WTC11 (cell line): ENCODE data around the gene ZGLP1. TPM values are rescaled to one million over a fixed set of nuclear protein-coding genes. Genes with fewer than 3 reads are reported as not detected.

ENCODE experiments used
- ATAC-seq: fragments of 200-7000 bp; cut with Tn5 transposase; 2 replicates; pipeline ENCODE4 v1.10.0; 2021; ENCODE audit warnings: mild to moderate bottlenecking, moderate library complexity
- CTCF ChIA-PET: fragments of 300-600 bp; sonication (Branson Sonifier 250); formaldehyde crosslinking; loops from one replicate; lab custom pipeline; 2021; ENCODE audit warnings: antibody characterized with exemption; lab: Charles Lee
- POLR2A ChIA-PET: fragments of 350-600 bp; sonication (Branson Sonifier 250); formaldehyde crosslinking; loops from one replicate; lab custom pipeline; 2021; ENCODE audit warnings: antibody characterized with exemption; lab: Charles Lee
- DNase-seq: peaks from one replicate; pipeline ENCODE4 v3.0.0; 2021; ENCODE audit warnings: low spot score
- H3K27ac Mint-ChIP-seq: 2 replicates; pipeline ENCODE4 v1.8.0; 2021; ENCODE audit warnings: mixed read lengths
- H3K27me3 Mint-ChIP-seq: 2 replicates; pipeline ENCODE4 v1.8.0; 2021; ENCODE audit warnings: low read depth, mild to moderate bottlenecking, moderate library complexity, mixed read lengths
- H3K36me3 Mint-ChIP-seq: 2 replicates; pipeline ENCODE4 v1.8.0; 2021; ENCODE audit warnings: mixed read lengths
- H3K4me1 Mint-ChIP-seq: 2 replicates; pipeline ENCODE4 v1.8.0; 2022; ENCODE audit warnings: mixed read lengths
- H3K4me3 Mint-ChIP-seq: 2 replicates; pipeline ENCODE4 v1.8.0; 2021; ENCODE audit warnings: mild to moderate bottlenecking, moderate library complexity, mixed read lengths
- H3K9me3 Mint-ChIP-seq: 2 replicates; pipeline ENCODE4 v1.8.0; 2021; ENCODE audit warnings: mixed read lengths
- E2F4 ChIP-seq: sonication (generic); formaldehyde crosslinking; IDR thresholded peaks from 2 replicates; pipeline ENCODE4 v1.8.1; 2022; ENCODE audit warnings: low read depth, mild to moderate bottlenecking, moderate library complexity, missing genetic modification reagents, borderline replicate concordance
- ETV6 ChIP-seq: sonication (generic); formaldehyde crosslinking; IDR thresholded peaks from 2 replicates; pipeline ENCODE4 v1.8.1; 2022; ENCODE audit warnings: mild to moderate bottlenecking, missing genetic modification reagents
- FOXP1 ChIP-seq: sonication (generic); formaldehyde crosslinking; IDR thresholded peaks from 2 replicates; pipeline ENCODE4 v1.8.0; 2022; ENCODE audit warnings: missing genetic modification reagents, mild to moderate bottlenecking, moderate library complexity, borderline replicate concordance
- FOXP4 ChIP-seq: sonication (generic); formaldehyde crosslinking; IDR thresholded peaks from 2 replicates; pipeline ENCODE4 v1.8.0; 2022; ENCODE audit warnings: mild to moderate bottlenecking, missing genetic modification reagents
- IRF1 ChIP-seq: sonication (generic); formaldehyde crosslinking; IDR thresholded peaks from 2 replicates; pipeline ENCODE4 v1.8.0; 2023; ENCODE audit warnings: missing genetic modification reagents
- MYBL2 ChIP-seq: sonication (generic); formaldehyde crosslinking; IDR thresholded peaks from 2 replicates; pipeline ENCODE4 v1.8.1; 2023; ENCODE audit warnings: mild to moderate bottlenecking, moderate library complexity, missing genetic modification reagents
- NFE2L1 ChIP-seq: sonication (generic); formaldehyde crosslinking; IDR thresholded peaks from 2 replicates; pipeline ENCODE4 v1.8.1; 2023; ENCODE audit warnings: missing genetic modification reagents
- PRRX2 ChIP-seq: fragments of 250-450 bp; sonication (Bioruptor Pico); IDR thresholded peaks from 2 replicates; pipeline ENCODE4 v1.8.0; 2021; ENCODE audit warnings: mild to moderate bottlenecking
- TP53 ChIP-seq: sonication (generic); formaldehyde crosslinking; IDR thresholded peaks from 2 replicates; pipeline ENCODE4 v1.8.1; 2023; ENCODE audit warnings: mild to moderate bottlenecking, missing genetic modification reagents
- USF1 ChIP-seq: sonication (generic); formaldehyde crosslinking; IDR thresholded peaks from 2 replicates; pipeline ENCODE4 v1.8.0; 2022; ENCODE audit warnings: mild to moderate bottlenecking, missing genetic modification reagents
- ZBTB43 ChIP-seq: sonication (generic); formaldehyde crosslinking; IDR thresholded peaks from 2 replicates; pipeline ENCODE4 v1.8.1; 2023; ENCODE audit warnings: mild to moderate bottlenecking, missing genetic modification reagents
- ZMAT4 ChIP-seq: fragments of 250-450 bp; sonication (Bioruptor Pico); IDR thresholded peaks from 2 replicates; pipeline ENCODE4 v1.9.0; 2021; ENCODE audit warnings: mild to moderate bottlenecking
- total RNA-seq: library from RNA; stranded (reverse); gene quantifications from 3 replicates; pipeline ENCODE4 v1.2.3, GENCODE V29; 2021
- TF ChIP-seq, protein P1 (sequence below): sonication (generic); formaldehyde crosslinking; IDR thresholded peaks from 2 replicates; pipeline ENCODE4 v1.8.0; 2022; ENCODE audit warnings: missing genetic modification reagents
- TF ChIP-seq, protein P2 (sequence below): sonication (generic); formaldehyde crosslinking; IDR thresholded peaks from 2 replicates; pipeline ENCODE4 v1.8.1; 2023; ENCODE audit warnings: mild to moderate bottlenecking, moderate library complexity, missing genetic modification reagents
- TF ChIP-seq, protein P3 (sequence below): sonication (generic); formaldehyde crosslinking; IDR thresholded peaks from 2 replicates; pipeline ENCODE4 v1.8.0; 2022; ENCODE audit warnings: mild to moderate bottlenecking, missing genetic modification reagents
- TF ChIP-seq, protein P4 (sequence below): fragments of 200-600 bp; IDR thresholded peaks from 2 replicates; pipeline ENCODE4 v1.8.0; 2022; ENCODE audit warnings: antibody characterized with exemption
- TF ChIP-seq, protein P5 (sequence below): sonication (generic); formaldehyde crosslinking; IDR thresholded peaks from 2 replicates; pipeline ENCODE4 v1.8.1; 2023; ENCODE audit warnings: mild to moderate bottlenecking, missing genetic modification reagents, moderate library complexity

The ZGLP1 gene
- total RNA-seq, 1 experiment from 2014 or later = 5.9 TPM

- Mint-ChIP-seq H3K36me3 (no peaks in the 10 kb centered on the region; the same call in 1 of the 2 replicates), H3K9me3 (no peaks in the 10 kb centered on the region), H3K27ac (peak overlapping the region; percentile 93; the same call in 1 of the 2 replicates), H3K4me1 (peaks cover 35% of the 10 kb centered on the region), H3K4me3 (peak overlapping the region; percentile 82), H3K27me3 (peaks cover 85% of the 10 kb centered on the region)
- DNase-seq (peak; percentile 86), ATAC-seq (peak; percentile 8)
- CTCF ChIA-PET = interaction anchor here (0.6 to 9.0 kb wide), 24 partner anchors 9 to 1801 kb away, joined by 3 to 180 read pairs (median 8); partner anchors contain the start of genes CDC37, DNMT1, ICAM1 and MRPL4
- POLR2A ChIA-PET = interaction anchor here (0.5 to 2.1 kb wide), 10 partner anchors 12 to 91 kb away, joined by 3 to 10 read pairs (median 4); partner anchors contain the start of genes ICAM1, RAVER1 and TYK2
- TF ChIP-seq FOXP4 (CRISPR knock-in tag) (0 out of 2 replicates have a peak, but pooled peaks have one; percentile 17), PRRX2 (no peak), ETV6 (CRISPR knock-in tag) (peak; percentile 55; the same call in 1 of the 2 replicates), USF1 (CRISPR knock-in tag) (peak; percentile 81), E2F4 (CRISPR knock-in tag) (no peak), ZMAT4 (CRISPR knock-in tag) (no peak), FOXP1 (CRISPR knock-in tag) (peak; percentile 61; the same call in 1 of the 2 replicates), NFE2L1 (CRISPR knock-in tag) (peak; percentile 11; the same call in 1 of the 2 replicates), MYBL2 (CRISPR knock-in tag) (0 out of 2 replicates have a peak, but pooled peaks have one; percentile 18), TP53 (CRISPR knock-in tag) (0 out of 2 replicates have a peak, but pooled peaks have one; percentile 54), IRF1 (CRISPR knock-in tag) (0 out of 2 replicates have a peak, but pooled peaks have one; percentile 67), ZBTB43 (CRISPR knock-in tag) (peak; percentile 62; the same call in 1 of the 2 replicates)
- TF ChIP-seq, protein P1, sequence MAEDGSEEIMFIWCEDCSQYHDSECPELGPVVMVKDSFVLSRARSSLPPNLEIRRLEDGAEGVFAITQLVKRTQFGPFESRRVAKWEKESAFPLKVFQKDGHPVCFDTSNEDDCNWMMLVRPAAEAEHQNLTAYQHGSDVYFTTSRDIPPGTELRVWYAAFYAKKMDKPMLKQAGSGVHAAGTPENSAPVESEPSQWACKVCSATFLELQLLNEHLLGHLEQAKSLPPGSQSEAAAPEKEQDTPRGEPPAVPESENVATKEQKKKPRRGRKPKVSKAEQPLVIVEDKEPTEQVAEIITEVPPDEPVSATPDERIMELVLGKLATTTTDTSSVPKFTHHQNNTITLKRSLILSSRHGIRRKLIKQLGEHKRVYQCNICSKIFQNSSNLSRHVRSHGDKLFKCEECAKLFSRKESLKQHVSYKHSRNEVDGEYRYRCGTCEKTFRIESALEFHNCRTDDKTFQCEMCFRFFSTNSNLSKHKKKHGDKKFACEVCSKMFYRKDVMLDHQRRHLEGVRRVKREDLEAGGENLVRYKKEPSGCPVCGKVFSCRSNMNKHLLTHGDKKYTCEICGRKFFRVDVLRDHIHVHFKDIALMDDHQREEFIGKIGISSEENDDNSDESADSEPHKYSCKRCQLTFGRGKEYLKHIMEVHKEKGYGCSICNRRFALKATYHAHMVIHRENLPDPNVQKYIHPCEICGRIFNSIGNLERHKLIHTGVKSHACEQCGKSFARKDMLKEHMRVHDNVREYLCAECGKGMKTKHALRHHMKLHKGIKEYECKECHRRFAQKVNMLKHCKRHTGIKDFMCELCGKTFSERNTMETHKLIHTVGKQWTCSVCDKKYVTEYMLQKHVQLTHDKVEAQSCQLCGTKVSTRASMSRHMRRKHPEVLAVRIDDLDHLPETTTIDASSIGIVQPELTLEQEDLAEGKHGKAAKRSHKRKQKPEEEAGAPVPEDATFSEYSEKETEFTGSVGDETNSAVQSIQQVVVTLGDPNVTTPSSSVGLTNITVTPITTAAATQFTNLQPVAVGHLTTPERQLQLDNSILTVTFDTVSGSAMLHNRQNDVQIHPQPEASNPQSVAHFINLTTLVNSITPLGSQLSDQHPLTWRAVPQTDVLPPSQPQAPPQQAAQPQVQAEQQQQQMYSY (CRISPR knock-in tag) = 0 out of 2 replicates have a peak, but pooled peaks have one; percentile 16
- TF ChIP-seq, protein P2, sequence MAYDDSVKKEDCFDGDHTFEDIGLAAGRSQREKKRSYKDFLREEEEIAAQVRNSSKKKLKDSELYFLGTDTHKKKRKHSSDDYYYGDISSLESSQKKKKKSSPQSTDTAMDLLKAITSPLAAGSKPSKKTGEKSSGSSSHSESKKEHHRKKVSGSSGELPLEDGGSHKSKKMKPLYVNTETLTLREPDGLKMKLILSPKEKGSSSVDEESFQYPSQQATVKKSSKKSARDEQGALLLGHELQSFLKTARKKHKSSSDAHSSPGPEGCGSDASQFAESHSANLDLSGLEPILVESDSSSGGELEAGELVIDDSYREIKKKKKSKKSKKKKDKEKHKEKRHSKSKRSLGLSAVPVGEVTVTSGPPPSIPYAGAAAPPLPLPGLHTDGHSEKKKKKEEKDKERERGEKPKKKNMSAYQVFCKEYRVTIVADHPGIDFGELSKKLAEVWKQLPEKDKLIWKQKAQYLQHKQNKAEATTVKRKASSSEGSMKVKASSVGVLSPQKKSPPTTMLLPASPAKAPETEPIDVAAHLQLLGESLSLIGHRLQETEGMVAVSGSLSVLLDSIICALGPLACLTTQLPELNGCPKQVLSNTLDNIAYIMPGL (CRISPR knock-in tag) = peak; percentile 16; the same call in 1 of the 2 replicates
- TF ChIP-seq, protein P3, sequence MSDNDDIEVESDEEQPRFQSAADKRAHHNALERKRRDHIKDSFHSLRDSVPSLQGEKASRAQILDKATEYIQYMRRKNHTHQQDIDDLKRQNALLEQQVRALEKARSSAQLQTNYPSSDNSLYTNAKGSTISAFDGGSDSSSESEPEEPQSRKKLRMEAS = peak; percentile 91
- TF ChIP-seq, protein P4, sequence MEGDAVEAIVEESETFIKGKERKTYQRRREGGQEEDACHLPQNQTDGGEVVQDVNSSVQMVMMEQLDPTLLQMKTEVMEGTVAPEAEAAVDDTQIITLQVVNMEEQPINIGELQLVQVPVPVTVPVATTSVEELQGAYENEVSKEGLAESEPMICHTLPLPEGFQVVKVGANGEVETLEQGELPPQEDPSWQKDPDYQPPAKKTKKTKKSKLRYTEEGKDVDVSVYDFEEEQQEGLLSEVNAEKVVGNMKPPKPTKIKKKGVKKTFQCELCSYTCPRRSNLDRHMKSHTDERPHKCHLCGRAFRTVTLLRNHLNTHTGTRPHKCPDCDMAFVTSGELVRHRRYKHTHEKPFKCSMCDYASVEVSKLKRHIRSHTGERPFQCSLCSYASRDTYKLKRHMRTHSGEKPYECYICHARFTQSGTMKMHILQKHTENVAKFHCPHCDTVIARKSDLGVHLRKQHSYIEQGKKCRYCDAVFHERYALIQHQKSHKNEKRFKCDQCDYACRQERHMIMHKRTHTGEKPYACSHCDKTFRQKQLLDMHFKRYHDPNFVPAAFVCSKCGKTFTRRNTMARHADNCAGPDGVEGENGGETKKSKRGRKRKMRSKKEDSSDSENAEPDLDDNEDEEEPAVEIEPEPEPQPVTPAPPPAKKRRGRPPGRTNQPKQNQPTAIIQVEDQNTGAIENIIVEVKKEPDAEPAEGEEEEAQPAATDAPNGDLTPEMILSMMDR = no peak
- TF ChIP-seq, protein P5, sequence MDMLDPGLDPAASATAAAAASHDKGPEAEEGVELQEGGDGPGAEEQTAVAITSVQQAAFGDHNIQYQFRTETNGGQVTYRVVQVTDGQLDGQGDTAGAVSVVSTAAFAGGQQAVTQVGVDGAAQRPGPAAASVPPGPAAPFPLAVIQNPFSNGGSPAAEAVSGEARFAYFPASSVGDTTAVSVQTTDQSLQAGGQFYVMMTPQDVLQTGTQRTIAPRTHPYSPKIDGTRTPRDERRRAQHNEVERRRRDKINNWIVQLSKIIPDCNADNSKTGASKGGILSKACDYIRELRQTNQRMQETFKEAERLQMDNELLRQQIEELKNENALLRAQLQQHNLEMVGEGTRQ (CRISPR knock-in tag) = peak; percentile 77
Observed at GRCh38 chr19:10289167-10289835, 20.3 kb downstream of the ZGLP1 start.
